Cardiac fibroblast (primary cell): ENCODE measurements around the gene PTPRU.

Source experiments
- DNase-seq, 2 donors: peaks; one replicate each; pipeline versions ENCODE4 v3.0.0 to v3.0.0-alpha.2; 2010; ENCODE audit warnings: low read depth in 2 of 2
- H3K4me3 ChIP-seq, 2 donors: replicated peaks in 1 of 2; 1 replicate in 1 of 2; 2 replicates in 1 of 2; pipeline ENCODE4 v1.5.1; 2011; ENCODE audit warnings: low read depth in 2 of 2, low read length in 2 of 2, mild to moderate bottlenecking in 2 of 2, moderate library complexity in 1 of 2
- CTCF ChIP-seq: IDR thresholded peaks from one replicate; pipeline ENCODE4 v1.5.1; 2011; ENCODE audit warnings: low read depth, mild to moderate bottlenecking, low read length, inconsistent platforms

PTPRU gene

DNA sequence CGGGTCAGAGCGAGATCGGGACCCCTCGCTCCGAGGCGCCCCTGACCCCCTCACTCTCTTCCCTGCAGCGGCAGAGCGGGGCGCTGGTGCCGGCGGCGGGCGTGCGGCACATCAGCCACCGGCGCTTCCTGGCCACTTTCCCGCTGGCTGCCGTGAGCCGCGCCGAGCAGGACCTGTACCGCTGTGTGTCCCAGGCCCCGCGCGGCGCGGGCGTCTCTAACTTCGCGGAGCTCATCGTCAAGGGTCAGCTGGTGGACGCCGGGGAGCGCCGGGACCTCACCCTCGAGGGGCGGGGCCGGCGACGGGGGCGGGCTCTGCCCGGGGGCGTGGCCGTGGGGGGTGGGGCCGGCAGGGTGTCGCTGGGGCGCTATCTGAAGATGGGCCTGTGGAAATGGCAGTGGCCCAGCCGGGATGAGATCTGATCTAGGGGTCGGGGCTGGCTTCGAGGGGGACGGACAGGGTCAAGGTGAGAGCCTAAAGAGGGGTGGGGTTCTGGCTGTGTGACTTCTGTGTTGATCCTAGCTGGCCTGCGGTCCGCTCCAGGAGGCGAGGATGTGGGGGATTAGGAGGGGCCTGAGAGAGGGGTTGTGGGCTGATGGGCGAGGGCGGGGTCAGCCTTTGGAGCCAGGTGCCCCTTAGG, 23.6 kb downstream of the PTPRU start:
- no peak for TF ChIP-seq CTCF
- no peak for DNase-seq
- H3K4me3 ChIP-seq, result peak overlapping the region; percentile 42 to 50

- peak overlapping the region in 1 of 2 donors; percentile 42 for H3K4me3 ChIP-seq
- DNase-seq, result no peak
- TF ChIP-seq CTCF, result no peak
These were observed 24.2 kb downstream of the PTPRU start for GRCh38 chr1:29260531-29260930.

- H3K4me3 ChIP-seq, result no peak overlapping the region
- DNase-seq, result peak; percentile 67 to 68
- TF ChIP-seq CTCF, result no peak
These were observed 28.6 kb downstream of the PTPRU start for GRCh38 chr1:29264773-29265389.

GRCh38 chr1:29266912-29267311, 30.6 kb downstream of the PTPRU start:
- no peak for TF ChIP-seq CTCF
- DNase-seq, result no peak
- no peak overlapping the region for H3K4me3 ChIP-seq

- no peak overlapping the region for H3K4me3 ChIP-seq
- TF ChIP-seq CTCF, result no peak
- no peak for DNase-seq
These were observed 31.2 kb downstream of the PTPRU start for GRCh38 chr1:29267321-29268070.

DNA sequence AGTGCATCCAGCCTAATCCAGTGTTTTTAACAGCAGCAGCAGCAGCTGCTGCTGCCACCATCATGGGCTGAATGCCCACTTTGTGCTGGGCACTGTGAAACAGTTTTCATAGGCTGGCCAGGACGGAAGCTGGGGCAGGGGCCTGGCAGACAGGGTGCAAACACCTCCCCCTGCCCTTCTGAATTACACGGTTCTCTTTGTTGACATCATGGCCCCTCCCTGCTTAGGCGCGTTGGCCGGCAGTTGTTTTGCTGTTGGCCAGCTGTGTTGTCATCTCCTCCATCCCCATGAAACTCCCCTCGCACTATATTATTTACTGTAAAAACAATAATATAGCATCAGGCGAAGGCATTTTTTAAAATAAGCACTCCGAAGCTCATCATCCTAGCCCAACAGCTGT, 33.1 kb downstream of the PTPRU start:
- DNase-seq, result no peak
- no peak for TF ChIP-seq CTCF
- no peak overlapping the region for H3K4me3 ChIP-seq
